ENCODE results near the gene USP19. TPM values are rescaled to one million over a fixed set of nuclear protein-coding genes. Genes with fewer than 3 reads are reported as not detected.

The USP19 gene
- polyA plus RNA-seq, 2 of the 4 experiments (the other 2 are of a cell fraction), result 21.6 to 30.5 TPM

DNA sequence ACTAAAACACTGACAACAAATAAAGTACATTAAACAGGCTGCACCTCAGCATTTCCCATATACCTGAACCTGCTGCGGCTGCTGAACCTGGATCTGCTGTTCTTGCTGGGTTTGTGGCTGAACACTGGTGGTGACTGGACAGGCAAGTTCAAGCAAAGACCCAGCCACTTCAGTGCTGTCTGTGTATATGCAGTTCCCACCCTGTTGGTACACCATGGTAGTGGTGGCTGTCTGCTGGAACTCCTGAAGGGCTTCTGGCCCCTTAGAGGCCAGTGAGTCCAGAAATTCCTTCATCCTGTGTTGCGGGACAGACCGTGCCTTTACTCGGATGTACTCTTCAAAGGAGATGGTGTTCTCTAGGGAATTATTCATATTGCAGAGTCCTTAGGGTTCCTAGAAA is 44.0 kb downstream of the USP19 start:
- ATAC-seq (peak in 1 of 2 experiments; percentile 38; a peak in 1 of 6 replicates), DNase-seq (ENCODE audit: low read depth in 1 of 2, low spot score in 1 of 2) (no peak), FAIRE-seq (no peak)
- CTCF ChIA-PET, result no interaction called here
- 96% methylated on average over 4 of the region's 4 CpGs for WGBS (ENCODE audit: missing lambda C conversion rate)
- Histone ChIP-seq H3K4me1 (no peaks in the 10 kb centered on the region), H3K4me2 (no peak overlapping the region), H3K27ac (no peak overlapping the region), H3K4me3 (no peak overlapping the region), H3K9me3 (no peaks in the 10 kb centered on the region)
- no peak for TF ChIP-seq CHD2 (IDR thresholded peaks at IDR 0.05; ENCODE audit: low read length, partially characterized antibody)
- no peak for TF ChIP-seq ZSCAN20 (CRISPR knock-in tag; IDR thresholded peaks at IDR 0.05)
- TF ChIP-seq, protein P1, sequence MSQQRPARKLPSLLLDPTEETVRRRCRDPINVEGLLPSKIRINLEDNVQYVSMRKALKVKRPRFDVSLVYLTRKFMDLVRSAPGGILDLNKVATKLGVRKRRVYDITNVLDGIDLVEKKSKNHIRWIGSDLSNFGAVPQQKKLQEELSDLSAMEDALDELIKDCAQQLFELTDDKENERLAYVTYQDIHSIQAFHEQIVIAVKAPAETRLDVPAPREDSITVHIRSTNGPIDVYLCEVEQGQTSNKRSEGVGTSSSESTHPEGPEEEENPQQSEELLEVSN (IDR thresholded peaks at IDR 0.05; ENCODE audit: borderline replicate concordance, low read depth), result no peak
- POLR2A ChIA-PET, result no interaction called here

DNA sequence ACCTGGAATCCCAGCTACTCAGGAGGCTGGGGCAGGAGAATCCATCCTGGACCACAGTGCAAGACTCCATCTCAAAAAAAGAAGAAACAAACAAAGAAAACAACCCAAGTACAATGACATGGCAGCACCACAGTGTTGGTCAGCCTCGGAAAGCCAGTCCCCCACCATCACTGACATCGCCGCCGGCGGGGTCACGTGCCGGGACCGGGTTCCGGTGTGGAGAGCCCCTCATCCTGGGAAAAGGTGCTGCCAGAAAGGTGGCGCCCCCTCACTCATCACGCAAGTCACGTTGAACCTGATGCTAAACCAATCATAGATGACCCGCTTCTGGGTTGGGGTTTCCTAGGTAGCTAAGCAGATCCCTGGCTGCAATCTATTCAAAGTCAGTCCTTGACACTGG is 44.5 kb downstream of the USP19 start:
- CTCF ChIA-PET, result no interaction called here

More for the DNA sequence above, 44.5 kb downstream of the USP19 start:
- TF ChIP-seq CBX2 (IDR thresholded peaks at IDR 0.05; ENCODE audit: borderline replicate concordance, low read depth) (no peak), MAFK (IDR thresholded peaks at IDR 0.05; ENCODE audit: partially characterized antibody) (no peak), EHMT2 (IDR thresholded peaks at IDR 0.05; ENCODE audit: low read depth) (no peak), HOXA7 (CRISPR knock-in tag; IDR thresholded peaks at IDR 0.05) (no peak), CHD2 (IDR thresholded peaks at IDR 0.05; ENCODE audit: low read length, partially characterized antibody) (no peak), RNF2 (IDR thresholded peaks at IDR 0.05; ENCODE audit: borderline replicate concordance, low read depth) (no peak), TFCP2L1 (CRISPR knock-in tag; IDR thresholded peaks at IDR 0.05) (no peak), RCOR1 (IDR thresholded peaks at IDR 0.05; ENCODE audit: low read depth, low read length) (no peak), CBX8 (IDR thresholded peaks at IDR 0.05) (no peak), MYC (IDR thresholded peaks at IDR 0.05; ENCODE audit: borderline replicate concordance, low read length) (no peak)
- TF ChIP-seq, protein P2, sequence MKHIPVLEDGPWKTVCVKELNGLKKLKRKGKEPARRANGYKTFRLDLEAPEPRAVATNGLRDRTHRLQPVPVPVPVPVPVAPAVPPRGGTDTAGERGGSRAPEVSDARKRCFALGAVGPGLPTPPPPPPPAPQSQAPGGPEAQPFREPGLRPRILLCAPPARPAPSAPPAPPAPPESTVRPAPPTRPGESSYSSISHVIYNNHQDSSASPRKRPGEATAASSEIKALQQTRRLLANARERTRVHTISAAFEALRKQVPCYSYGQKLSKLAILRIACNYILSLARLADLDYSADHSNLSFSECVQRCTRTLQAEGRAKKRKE (CRISPR knock-in tag; IDR thresholded peaks at IDR 0.05; ENCODE audit: low read depth), result no peak
- TF ChIP-seq, protein P3, sequence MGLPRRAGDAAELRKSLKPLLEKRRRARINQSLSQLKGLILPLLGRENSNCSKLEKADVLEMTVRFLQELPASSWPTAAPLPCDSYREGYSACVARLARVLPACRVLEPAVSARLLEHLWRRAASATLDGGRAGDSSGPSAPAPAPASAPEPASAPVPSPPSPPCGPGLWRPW (IDR thresholded peaks at IDR 0.05), result no peak
- Histone ChIP-seq H3K4me2 (no peak overlapping the region), H3K9me3 (no peaks in the 10 kb centered on the region), H3K4me3 (no peak overlapping the region), H3K27ac (no peak overlapping the region), H3K4me1 (no peaks in the 10 kb centered on the region)
- DNase-seq (ENCODE audit: low read depth in 1 of 2, low spot score in 1 of 2), result no peak
- FAIRE-seq, result no peak
- POLR2A ChIA-PET, result no interaction called here
- 95% methylated on average over 13 of the region's 13 CpGs for WGBS (ENCODE audit: missing lambda C conversion rate)
- no peak for ATAC-seq

Small RNA genes within 50 kb of the gene (small RNA-seq; reads per million reads assigned to genes)
- 0 reads per million in 6 experiments for gene RN7SL182P

Other genes with a start within 250 kb of the USP19 start
- 22.0 and 22.4 TPM in 2 replicates for gene SLC25A20, start 221.9 kb downstream of the USP19 start, polyA plus RNA-seq (2011; rRNA removed)
- 13.1 to 14.3 TPM (median 13.5 TPM) in 3 replicates for gene SLC25A20, start 221.9 kb downstream of the USP19 start, polyA plus RNA-seq (2017; fragmentation: RNase III; extraction: RNeasy Plus Mini Kit Qiagen cat#74134 plus additional on column Dnase treatment)
- gene ARIH2, start 202.0 kb downstream of the USP19 start, polyA plus RNA-seq (2011; rRNA removed), result 88.8 and 90.7 TPM in 2 replicates
- 52.4 to 55.1 TPM (median 54.6 TPM) in 3 replicates for gene ARIH2, start 202.0 kb downstream of the USP19 start, polyA plus RNA-seq (2017; fragmentation: RNase III; extraction: RNeasy Plus Mini Kit Qiagen cat#74134 plus additional on column Dnase treatment)
- gene P4HTM, start 130.6 kb downstream of the USP19 start, polyA plus RNA-seq (2011; rRNA removed), result 16.4 and 18.9 TPM in 2 replicates
- gene P4HTM, start 130.6 kb downstream of the USP19 start, polyA plus RNA-seq (2017; fragmentation: RNase III; extraction: RNeasy Plus Mini Kit Qiagen cat#74134 plus additional on column Dnase treatment), result 12.1 to 14.4 TPM (median 13.8 TPM) in 3 replicates
- 64.2 and 80.5 TPM in 2 replicates for gene WDR6, start 113.4 kb downstream of the USP19 start, polyA plus RNA-seq (2011; rRNA removed)
- 97.6 to 106 TPM (median 99.6 TPM) in 3 replicates for gene WDR6, start 113.4 kb downstream of the USP19 start, polyA plus RNA-seq (2017; fragmentation: RNase III; extraction: RNeasy Plus Mini Kit Qiagen cat#74134 plus additional on column Dnase treatment)
- 35.8 and 47.1 TPM in 2 replicates for gene DALRD3, start 102.2 kb downstream of the USP19 start, polyA plus RNA-seq (2011; rRNA removed)
- gene DALRD3, start 102.2 kb downstream of the USP19 start, polyA plus RNA-seq (2017; fragmentation: RNase III; extraction: RNeasy Plus Mini Kit Qiagen cat#74134 plus additional on column Dnase treatment), result 20.1 to 21.4 TPM (median 20.5 TPM) in 3 replicates
- 44.3 and 46.5 TPM in 2 replicates for gene NDUFAF3, start 98.7 kb downstream of the USP19 start, polyA plus RNA-seq (2011; rRNA removed)
- gene NDUFAF3, start 98.7 kb downstream of the USP19 start, polyA plus RNA-seq (2017; fragmentation: RNase III; extraction: RNeasy Plus Mini Kit Qiagen cat#74134 plus additional on column Dnase treatment), result 68.1 to 76.9 TPM (median 71.4 TPM) in 3 replicates
- 212 and 222 TPM in 2 replicates for gene IMPDH2, start 91.4 kb downstream of the USP19 start, polyA plus RNA-seq (2011; rRNA removed)
- gene IMPDH2, start 91.4 kb downstream of the USP19 start, polyA plus RNA-seq (2017; fragmentation: RNase III; extraction: RNeasy Plus Mini Kit Qiagen cat#74134 plus additional on column Dnase treatment), result 175 to 203 TPM (median 177 TPM) in 3 replicates
- 53.8 and 76.2 TPM in 2 replicates for gene QRICH1, start 26.8 kb downstream of the USP19 start, polyA plus RNA-seq (2011; rRNA removed)
- 40.4 to 47.9 TPM (median 43.6 TPM) in 3 replicates for gene QRICH1, start 26.8 kb downstream of the USP19 start, polyA plus RNA-seq (2017; fragmentation: RNase III; extraction: RNeasy Plus Mini Kit Qiagen cat#74134 plus additional on column Dnase treatment)
- gene QARS1, start 16.1 kb downstream of the USP19 start, polyA plus RNA-seq (2011; rRNA removed), result 118 and 196 TPM in 2 replicates
- 157 to 166 TPM (median 164 TPM) in 3 replicates for gene QARS1, start 16.1 kb downstream of the USP19 start, polyA plus RNA-seq (2017; fragmentation: RNase III; extraction: RNeasy Plus Mini Kit Qiagen cat#74134 plus additional on column Dnase treatment)
- gene LAMB2, start 12.2 kb upstream of the USP19 start, polyA plus RNA-seq (2011; rRNA removed), result 146 and 238 TPM in 2 replicates
- gene LAMB2, start 12.2 kb upstream of the USP19 start, polyA plus RNA-seq (2017; fragmentation: RNase III; extraction: RNeasy Plus Mini Kit Qiagen cat#74134 plus additional on column Dnase treatment), result 74.5 to 95.5 TPM (median 87.3 TPM) in 3 replicates
- 13.4 and 15.9 TPM in 2 replicates for gene CCDC71, start 45.5 kb upstream of the USP19 start, polyA plus RNA-seq (2011; rRNA removed)
- gene CCDC71, start 45.5 kb upstream of the USP19 start, polyA plus RNA-seq (2017; fragmentation: RNase III; extraction: RNeasy Plus Mini Kit Qiagen cat#74134 plus additional on column Dnase treatment), result 8.1 to 10.0 TPM (median 9.6 TPM) in 3 replicates
- gene KLHDC8B, start 50.8 kb upstream of the USP19 start, polyA plus RNA-seq (2011; rRNA removed), result 6.7 and 7.4 TPM in 2 replicates
- 7.0 to 9.9 TPM (median 8.9 TPM) in 3 replicates for gene KLHDC8B, start 50.8 kb upstream of the USP19 start, polyA plus RNA-seq (2017; fragmentation: RNase III; extraction: RNeasy Plus Mini Kit Qiagen cat#74134 plus additional on column Dnase treatment)
- 1.9 and 2.0 TPM in 2 replicates for gene C3orf62, start 156.4 kb upstream of the USP19 start, polyA plus RNA-seq (2011; rRNA removed)
- gene C3orf62, start 156.4 kb upstream of the USP19 start, polyA plus RNA-seq (2017; fragmentation: RNase III; extraction: RNeasy Plus Mini Kit Qiagen cat#74134 plus additional on column Dnase treatment), result 1.5 to 2.0 TPM (median 1.7 TPM) in 3 replicates
- gene USP4, start 219.2 kb upstream of the USP19 start, polyA plus RNA-seq (2011; rRNA removed), result 23.7 and 29.0 TPM in 2 replicates
- 12.9 to 14.4 TPM (median 12.9 TPM) in 3 replicates for gene USP4, start 219.2 kb upstream of the USP19 start, polyA plus RNA-seq (2017; fragmentation: RNase III; extraction: RNeasy Plus Mini Kit Qiagen cat#74134 plus additional on column Dnase treatment)
- 150 and 157 TPM in 2 replicates for gene GPX1, start 237.5 kb upstream of the USP19 start, polyA plus RNA-seq (2011; rRNA removed)
- gene GPX1, start 237.5 kb upstream of the USP19 start, polyA plus RNA-seq (2017; fragmentation: RNase III; extraction: RNeasy Plus Mini Kit Qiagen cat#74134 plus additional on column Dnase treatment), result 247 to 301 TPM (median 271 TPM) in 3 replicates

All from A549 (cell line).